ENCODE results near the gene ADARB2. TPM values are rescaled to one million over a fixed set of nuclear protein-coding genes. Genes with fewer than 3 reads are reported as not detected.

Gene ADARB2
- total RNA-seq, 1 donor from 2014 or later = 0.06 TPM

GRCh38 chr10:1643908-1644179, 93.5 kb downstream of the ADARB2 start:
- DNase-seq (ENCODE audit: low spot score) = no peak

- DNase-seq (ENCODE audit: low spot score) = no peak
These were observed 94.0 kb downstream of the ADARB2 start for GRCh38 chr10:1643161-1643907.

DNA sequence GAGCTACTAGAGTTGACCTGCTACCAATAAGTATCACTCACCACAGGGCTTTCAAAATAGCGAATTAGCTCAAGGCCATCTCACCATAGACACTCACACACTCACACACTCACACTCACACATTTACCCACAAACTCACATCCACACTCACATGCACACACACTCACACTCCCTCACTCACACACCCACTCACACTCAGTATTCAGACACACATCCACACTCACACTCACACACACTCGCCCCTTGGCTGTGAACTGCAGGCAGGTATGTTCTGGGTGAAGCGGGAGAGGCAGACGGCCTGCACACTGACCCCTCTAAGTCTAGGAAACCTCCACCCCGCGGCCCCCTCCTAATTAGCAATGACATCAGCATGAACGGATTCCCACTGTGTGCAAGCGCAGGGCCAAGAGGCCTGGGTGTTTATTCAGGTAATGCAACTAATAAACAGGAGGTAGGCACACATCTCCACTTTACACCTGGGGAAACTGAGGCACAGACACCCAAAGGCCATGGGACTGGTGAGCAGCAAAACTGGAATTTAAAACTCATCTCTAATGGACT, 94.6 kb downstream of the ADARB2 start:
- no peak for DNase-seq (ENCODE audit: low spot score)

GRCh38 chr10:1641402-1641801, 95.9 kb downstream of the ADARB2 start:
- no peak for DNase-seq (ENCODE audit: low spot score)

GRCh38 chr10:1638889-1639419, 98.4 kb downstream of the ADARB2 start:
- peak; percentile 59 for DNase-seq (ENCODE audit: low spot score)

- DNase-seq (ENCODE audit: low spot score) = no peak
These were observed 102.0 kb downstream of the ADARB2 start for GRCh38 chr10:1635340-1635739.

- DNase-seq (ENCODE audit: low spot score) = peak; percentile 59
These were observed 103.1 kb downstream of the ADARB2 start for GRCh38 chr10:1634239-1634638.

DNA sequence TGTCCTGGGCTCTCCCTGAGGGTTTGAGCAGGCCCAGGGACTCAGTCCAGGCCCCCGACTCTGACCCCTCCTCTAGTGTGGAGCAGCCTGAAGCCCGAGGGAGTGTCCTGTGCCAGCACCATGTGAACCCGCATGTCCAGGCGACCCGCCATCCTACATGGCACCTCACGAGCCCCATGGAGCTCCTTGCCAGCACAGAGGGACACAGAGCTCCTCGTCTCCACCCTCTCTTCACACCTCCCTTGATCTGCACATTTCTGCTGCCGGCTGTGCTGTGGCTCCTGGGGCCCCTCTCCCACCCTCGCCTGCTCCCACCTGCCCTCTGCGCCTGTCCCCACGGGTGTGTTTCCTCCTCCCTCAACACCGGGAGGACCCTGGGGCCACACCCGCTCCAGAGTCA, 103.5 kb downstream of the ADARB2 start:
- DNase-seq (ENCODE audit: low spot score) = peak; percentile 80

GRCh38 chr10:1632596-1632995, 104.7 kb downstream of the ADARB2 start:
- peak; percentile 53 for DNase-seq (ENCODE audit: low spot score)

DNA sequence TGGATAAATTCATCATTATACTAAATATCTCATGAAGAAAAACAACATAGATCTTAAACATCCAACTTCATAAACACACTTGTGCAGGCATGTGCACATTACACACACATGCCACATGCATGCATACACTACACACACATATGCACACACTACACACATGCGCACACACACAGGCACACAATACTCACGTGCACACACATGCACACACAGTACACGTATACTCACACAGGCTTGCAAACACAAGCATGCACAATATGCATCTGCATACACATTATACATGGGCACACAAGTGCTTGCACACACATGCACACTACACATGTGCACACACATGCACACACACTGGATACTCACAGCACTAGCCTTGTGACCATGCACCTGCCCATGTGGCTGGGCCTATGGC, 105.2 kb downstream of the ADARB2 start:
- DNase-seq (ENCODE audit: low spot score) = peak; percentile 55

- peak; percentile 62 for DNase-seq (ENCODE audit: low spot score)
These were observed 106.0 kb downstream of the ADARB2 start for GRCh38 chr10:1631282-1631681.

- DNase-seq (ENCODE audit: low spot score) = no peak
These were observed 107.0 kb downstream of the ADARB2 start for GRCh38 chr10:1630304-1630703.

GRCh38 chr10:1629326-1630198, 107.8 kb downstream of the ADARB2 start:
- peak; percentile 77 for DNase-seq (ENCODE audit: low spot score)

DNA sequence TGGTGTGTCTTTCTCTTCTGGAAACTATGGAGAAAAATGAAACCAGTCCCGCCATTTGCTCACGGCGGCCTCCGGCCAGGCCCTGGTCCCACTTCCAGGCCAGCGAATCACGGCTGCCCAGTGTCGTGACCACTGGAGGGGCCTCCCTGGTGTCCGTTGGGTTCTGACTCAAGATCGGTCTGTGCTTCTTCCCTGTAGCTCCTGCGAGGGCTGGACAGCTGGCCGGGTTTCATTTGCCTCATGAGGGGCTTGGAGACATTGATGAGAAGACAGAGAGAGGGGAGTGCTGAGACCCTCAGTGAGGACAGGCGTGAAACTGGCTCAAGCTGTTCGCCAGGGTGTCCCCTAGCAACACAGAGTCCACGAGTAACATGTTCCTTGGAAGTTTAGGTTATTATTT, 108.6 kb downstream of the ADARB2 start:
- peak; percentile 76 for DNase-seq (ENCODE audit: low spot score)

DNA sequence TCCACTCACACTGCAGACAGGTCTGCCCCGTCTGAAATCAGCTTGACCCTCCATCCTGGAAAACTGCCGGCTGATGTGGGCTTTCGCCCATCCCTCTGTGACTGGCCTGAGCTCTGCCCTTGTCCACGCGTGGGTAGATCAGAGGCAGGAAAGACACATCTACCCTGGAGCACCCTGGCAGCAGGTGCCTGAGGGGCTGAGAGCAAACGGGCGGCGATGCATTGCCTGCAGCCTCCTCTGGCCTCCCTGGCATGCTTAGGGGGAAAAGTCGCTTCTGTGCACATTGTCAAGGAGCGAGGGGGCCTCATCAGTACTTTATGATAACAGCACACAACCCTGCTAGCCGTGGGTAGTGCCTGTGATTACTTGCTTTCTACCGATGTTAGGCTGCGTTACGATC, 109.4 kb downstream of the ADARB2 start:
- DNase-seq (ENCODE audit: low spot score) = peak; percentile 78

DNA sequence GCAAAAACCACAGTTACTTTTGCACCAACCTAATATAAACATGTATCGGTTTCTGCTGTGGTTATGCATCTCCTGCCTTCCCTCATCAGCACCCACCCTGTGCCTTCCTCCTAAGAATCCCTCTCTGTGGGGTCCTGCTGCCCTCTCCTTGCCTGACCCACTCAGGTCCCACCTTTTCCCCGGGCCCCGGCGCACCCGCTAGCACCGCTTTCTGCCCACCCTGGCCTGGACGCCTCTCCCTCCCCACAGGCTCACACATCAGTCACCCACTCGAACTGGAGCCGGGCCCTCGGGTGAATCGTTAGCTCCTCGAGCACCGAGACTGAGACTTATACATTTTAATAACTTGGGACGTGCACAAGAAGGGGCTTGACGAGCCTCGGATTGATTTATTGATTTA, 110.5 kb downstream of the ADARB2 start:
- DNase-seq (ENCODE audit: low spot score) = peak; percentile 62

GRCh38 chr10:1626410-1626809, 110.9 kb downstream of the ADARB2 start:
- DNase-seq (ENCODE audit: low spot score) = peak; percentile 68

- peak; percentile 85 for DNase-seq (ENCODE audit: low spot score)
These were observed 111.6 kb downstream of the ADARB2 start for GRCh38 chr10:1625731-1626130.

DNA sequence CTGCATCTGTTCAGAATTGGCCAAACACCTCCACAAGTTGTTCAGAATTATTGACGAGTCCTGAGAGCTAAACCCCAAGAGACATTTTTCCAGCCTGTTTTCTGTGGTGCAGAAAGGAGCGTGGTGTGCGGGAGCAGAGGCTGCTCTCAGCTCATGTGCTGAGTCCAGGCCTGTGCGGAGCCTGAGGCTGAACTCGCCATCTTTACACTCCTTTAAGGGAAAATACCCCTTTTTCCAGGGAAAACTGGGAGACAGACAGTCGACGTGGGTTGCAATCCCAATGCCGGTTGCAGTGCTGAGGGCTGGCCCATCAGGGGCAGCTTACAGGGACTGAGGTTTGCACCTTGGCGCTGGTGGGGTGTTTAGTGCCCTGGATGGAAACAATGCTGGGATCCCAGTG, 112.2 kb downstream of the ADARB2 start:
- DNase-seq (ENCODE audit: low spot score) = peak; percentile 55

DNA sequence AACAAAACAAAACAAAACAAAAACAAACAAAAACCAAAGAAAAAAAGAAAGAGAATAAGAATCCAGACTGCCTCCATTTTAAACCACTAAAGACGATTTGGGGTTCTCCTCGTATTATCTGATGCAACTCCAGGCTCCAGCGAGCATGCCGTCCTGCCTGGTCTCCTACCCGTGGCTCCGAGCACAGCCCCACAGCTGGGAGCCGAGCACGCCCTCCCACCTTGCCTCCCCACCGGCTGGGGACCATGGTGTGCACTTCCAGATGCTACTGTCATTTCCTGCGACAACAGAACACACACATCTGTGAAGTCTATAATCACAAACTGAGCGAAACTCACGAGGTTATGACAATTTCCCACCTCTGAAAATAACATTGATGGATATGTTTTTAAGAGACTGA, 113.1 kb downstream of the ADARB2 start:
- DNase-seq (ENCODE audit: low spot score) = no peak

DNA sequence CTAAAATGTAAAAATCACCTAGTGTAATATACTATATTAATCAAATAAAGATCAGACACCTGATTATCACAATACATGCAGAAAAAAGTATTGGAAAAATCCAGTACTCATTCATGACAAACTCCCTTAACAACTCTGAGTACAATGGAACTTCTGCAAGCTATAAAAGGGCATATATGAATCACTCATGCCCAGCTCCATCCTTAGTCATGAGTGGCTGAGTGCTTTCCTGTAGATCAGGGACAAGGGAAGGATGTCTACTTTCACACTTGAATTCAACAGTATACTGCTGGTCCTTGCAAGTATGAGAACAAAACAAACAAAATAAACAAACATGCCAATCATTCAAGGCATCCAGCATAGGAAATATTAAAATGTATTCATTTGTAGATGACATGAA, 116.5 kb downstream of the ADARB2 start:
- DNase-seq (ENCODE audit: low spot score) = no peak

All from mesenteric fat pad (tissue), 1 donor.